ENCODE data around the gene HTR7. TPM values are rescaled to one million over a fixed set of nuclear protein-coding genes. Genes with fewer than 3 reads are reported as not detected.

Gene HTR7
- 23.2 and 25.3 TPM in 2 replicates for total RNA-seq

GRCh38 chr10:90857635-90858460 lies at the start of gene HTR7:
TSS of gene HTR7 (minus strand) at chr10:90858039. CDS start at chr10:90857671, 368 bp downstream.

GRCh38 chr10:90871766-90872647 lies 14.2 kb upstream of the HTR7 start, which contains the start of gene RPP30:
TSS of gene RPP30 (plus strand) at chr10:90871974. CDS start at chr10:90871987, 13 bp downstream.

Other genes starting within 250 kb of the HTR7 start
- gene RPP30, start 13.9 kb upstream of the HTR7 start, total RNA-seq, result 25.6 and 29.7 TPM in 2 replicates
- gene ANKRD1, start 63.0 kb upstream of the HTR7 start, total RNA-seq, result under 0.01 and 1.4 TPM in 2 replicates